Keratinocyte (primary cell): ENCODE measurements around the gene COX8A. TPM values are rescaled to one million over a fixed set of nuclear protein-coding genes. Genes with fewer than 3 reads are reported as not detected.

Experiments used
- DNase-seq: peaks from one replicate; pipeline ENCODE4 v3.0.0-alpha.2; 2011; ENCODE audit warnings: low read depth, missing footprints, low spot score
- FAIRE-seq: peaks from 2 replicates; lab custom pipeline; 2011; peaks lifted over from hg19 to GRCh38; lab: Jason Lieb, UNC
- H2AFZ ChIP-seq: 2 replicates; pipeline ENCODE4 v1.6.0; 2012; ENCODE audit warnings: low read length, control low read depth, inconsistent platforms; ENCODE audit not compliant: control insufficient read depth
- H3K27ac ChIP-seq: 2 replicates; pipeline ENCODE4 v1.5.1; 2011; ENCODE audit warnings: low read length; ENCODE audit not compliant: control insufficient read depth, insufficient read depth
- H3K27me3 ChIP-seq: 3 replicates; pipeline ENCODE4 v1.6.0; 2011; ENCODE audit warnings: low read length; ENCODE audit not compliant: control insufficient read depth, insufficient read depth; ENCODE audit errors: extremely low read depth
- H3K36me3 ChIP-seq, 2 experiments: 2 replicates in 1 of 2; 3 replicates in 1 of 2; pipeline ENCODE4 v1.5.1; 2011; ENCODE audit warnings: low read length in 2 of 2, mild to moderate bottlenecking in 1 of 2; ENCODE audit not compliant: control insufficient read depth in 2 of 2, insufficient read depth in 2 of 2; ENCODE audit errors: extremely low read depth in 1 of 2
- H3K4me1 ChIP-seq: 3 replicates; pipeline ENCODE4 v1.5.1; 2011; ENCODE audit warnings: low read length; ENCODE audit not compliant: control insufficient read depth, insufficient read depth; ENCODE audit errors: extremely low read depth
- H3K4me2 ChIP-seq: 3 replicates; pipeline ENCODE4 v1.6.0; 2011; ENCODE audit warnings: low read depth, low read length; ENCODE audit not compliant: control insufficient read depth, insufficient read depth; ENCODE audit errors: extremely low read depth
- H3K4me3 ChIP-seq, 3 experiments: fragments of 200-600 bp in 1 of 3; sonication (generic) in 1 of 3; 2 replicates in 2 of 3; 3 replicates in 1 of 3; pipeline ENCODE4 v1.5.1; 2011 to 2016; ENCODE audit warnings: low read length in 3 of 3, mild to moderate bottlenecking in 3 of 3, control low read depth in 2 of 3, inconsistent platforms in 1 of 3, low read depth in 1 of 3, mixed read lengths in 1 of 3, mixed run types in 1 of 3, moderate library complexity in 1 of 3; ENCODE audit not compliant: control insufficient read depth in 2 of 3, insufficient read depth in 2 of 3; ENCODE audit errors: extremely low read depth in 1 of 3
- H3K79me2 ChIP-seq: 2 replicates; pipeline ENCODE4 v1.6.0; 2012; ENCODE audit warnings: low read length; ENCODE audit not compliant: control insufficient read depth, insufficient read depth
- H3K9ac ChIP-seq: 3 replicates; pipeline ENCODE4 v1.6.0; 2011; ENCODE audit warnings: low read length; ENCODE audit not compliant: control insufficient read depth, insufficient read depth; ENCODE audit errors: extremely low read depth
- H3K9me1 ChIP-seq: 3 replicates; pipeline ENCODE4 v1.6.0; 2011; ENCODE audit warnings: low read length; ENCODE audit not compliant: control insufficient read depth, insufficient read depth; ENCODE audit errors: extremely low read depth
- H3K9me3 ChIP-seq: 2 replicates; pipeline ENCODE4 v1.5.1; 2012; ENCODE audit warnings: low read depth, low read length; ENCODE audit not compliant: control insufficient read depth
- H4K20me1 ChIP-seq: 3 replicates; pipeline ENCODE4 v1.6.0; 2011; ENCODE audit warnings: low read length; ENCODE audit not compliant: control insufficient read depth, insufficient read depth; ENCODE audit errors: extremely low read depth
- EZH2 ChIP-seq: IDR thresholded peaks from one replicate; pipeline ENCODE4 v1.6.1; 2012; ENCODE audit warnings: inconsistent platforms, mild to moderate bottlenecking, low read length, moderate library complexity
- dilution Hi-C: fragments of 300-500 bp; cut with MboI; formaldehyde crosslinking; loops from one replicate; pipeline ENCODE4 v1.7.0; 2020; ENCODE audit warnings: low sequenced_read_pairs; ENCODE audit not compliant: extremely low pct_ligation_motif_present
- polyA plus RNA-seq, 5 experiments: library from polyadenylated mRNA; depleted of rRNA in 3 of 5; stranded (reverse) in 3 of 5; stranded (forward) in 1 of 5; unstranded in 1 of 5; fragments of >200 nt; gene quantifications; 1 replicate in 1 of 5; 2 replicates in 3 of 5; 3 replicates in 1 of 5; pipeline versions ENCODE4 v1.2.1 to v1.2.3, GENCODE V29; 2011 to 2012; ENCODE audit warnings: missing spikeins in 2 of 5, low read depth in 1 of 5, low replicate concordance in 1 of 5
- TF ChIP-seq, protein P1 (sequence below), 3 experiments: IDR thresholded peaks in 1 of 3; conservative IDR thresholded peaks in 1 of 3; optimal IDR thresholded peaks in 1 of 3; 2 replicates in 2 of 3; 3 replicates in 1 of 3; pipeline versions ENCODE3 to v1.5.1; 2011; ENCODE audit warnings: low read length in 3 of 3, mild to moderate bottlenecking in 3 of 3, moderate library complexity in 2 of 3, control low read depth in 1 of 3, inconsistent platforms in 1 of 3; ENCODE audit not compliant: insufficient read depth in 2 of 3; ENCODE audit errors: extremely low read depth in 1 of 3

The COX8A gene
- polyA plus RNA-seq, 1 donor (not counting 4 experiments of a cell fraction or from before 2014, with no cell fraction given) = 159 TPM

DNA sequence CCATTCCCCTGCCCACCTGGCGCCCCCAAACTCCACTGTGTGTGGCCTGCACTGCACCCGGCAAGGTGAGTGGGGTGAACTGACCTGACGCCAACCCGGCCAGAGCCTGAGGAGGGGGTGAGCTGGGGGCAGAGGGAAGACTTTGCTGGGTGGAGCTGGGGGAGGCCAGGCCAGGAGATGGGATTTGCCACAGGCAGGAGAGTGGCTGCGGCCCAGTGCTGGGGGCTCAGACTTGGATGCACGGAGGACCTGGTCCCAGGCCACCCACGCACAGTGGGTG is 43.5 kb downstream of the COX8A start:
- Histone ChIP-seq H3K36me3 (no peaks in the 10 kb centered on the region), H3K4me1 (peaks cover 4% of the 10 kb centered on the region), H2AFZ (no peak overlapping the region), H3K79me2 (no peaks in the 10 kb centered on the region), H3K4me3 (no peak overlapping the region), H4K20me1 (no peaks in the 10 kb centered on the region), H3K27me3 (peaks cover 21% of the 10 kb centered on the region), H3K4me2 (no peak overlapping the region), H3K9me3 (no peaks in the 10 kb centered on the region), H3K27ac (no peak overlapping the region), H3K9ac (no peak overlapping the region), H3K9me1 (no peaks in the 10 kb centered on the region)
- no peak for FAIRE-seq
- no peak for TF ChIP-seq EZH2
- DNase-seq = no peak
- dilution Hi-C loops = no loop called here

DNA sequence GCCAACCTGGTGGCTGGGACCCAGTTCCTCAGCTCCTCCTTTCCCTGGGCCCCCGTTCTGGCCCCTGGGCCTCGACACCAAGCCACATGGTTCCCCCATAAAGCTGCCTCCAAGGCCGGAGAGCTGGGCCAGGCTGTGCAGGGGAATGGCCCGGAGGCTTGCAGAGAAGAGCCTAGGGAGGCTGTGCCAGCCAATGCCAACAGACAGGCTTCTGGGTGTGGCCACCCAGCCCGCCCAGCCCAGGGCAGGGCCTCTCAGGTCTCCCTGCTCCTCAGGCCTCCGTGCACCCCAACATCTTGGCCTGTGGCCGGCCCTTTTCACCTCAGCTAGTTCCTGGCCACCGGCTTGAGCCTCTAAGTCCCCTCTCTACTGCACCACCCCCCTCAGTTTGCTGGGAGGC is 43.9 kb downstream of the COX8A start:
- Histone ChIP-seq H3K4me1 (peaks cover 4% of the 10 kb centered on the region), H3K27ac (no peak overlapping the region), H2AFZ (no peak overlapping the region), H4K20me1 (no peaks in the 10 kb centered on the region), H3K4me2 (no peak overlapping the region), H3K36me3 (no peaks in the 10 kb centered on the region), H3K27me3 (peaks cover 21% of the 10 kb centered on the region), H3K9me3 (no peaks in the 10 kb centered on the region), H3K4me3 (no peak overlapping the region), H3K9ac (no peak overlapping the region), H3K79me2 (no peaks in the 10 kb centered on the region), H3K9me1 (no peaks in the 10 kb centered on the region)
- FAIRE-seq (no peak), DNase-seq (no peak)
- dilution Hi-C loops = no loop called here
- TF ChIP-seq, protein P1, sequence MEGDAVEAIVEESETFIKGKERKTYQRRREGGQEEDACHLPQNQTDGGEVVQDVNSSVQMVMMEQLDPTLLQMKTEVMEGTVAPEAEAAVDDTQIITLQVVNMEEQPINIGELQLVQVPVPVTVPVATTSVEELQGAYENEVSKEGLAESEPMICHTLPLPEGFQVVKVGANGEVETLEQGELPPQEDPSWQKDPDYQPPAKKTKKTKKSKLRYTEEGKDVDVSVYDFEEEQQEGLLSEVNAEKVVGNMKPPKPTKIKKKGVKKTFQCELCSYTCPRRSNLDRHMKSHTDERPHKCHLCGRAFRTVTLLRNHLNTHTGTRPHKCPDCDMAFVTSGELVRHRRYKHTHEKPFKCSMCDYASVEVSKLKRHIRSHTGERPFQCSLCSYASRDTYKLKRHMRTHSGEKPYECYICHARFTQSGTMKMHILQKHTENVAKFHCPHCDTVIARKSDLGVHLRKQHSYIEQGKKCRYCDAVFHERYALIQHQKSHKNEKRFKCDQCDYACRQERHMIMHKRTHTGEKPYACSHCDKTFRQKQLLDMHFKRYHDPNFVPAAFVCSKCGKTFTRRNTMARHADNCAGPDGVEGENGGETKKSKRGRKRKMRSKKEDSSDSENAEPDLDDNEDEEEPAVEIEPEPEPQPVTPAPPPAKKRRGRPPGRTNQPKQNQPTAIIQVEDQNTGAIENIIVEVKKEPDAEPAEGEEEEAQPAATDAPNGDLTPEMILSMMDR (optimal IDR thresholded peaks at IDR 0.05 in 1 of 3, IDR thresholded peaks at IDR 0.05 in 1 of 3, conservative IDR thresholded peaks at IDR 0.05 in 1 of 3; ENCODE audit: extremely low read depth in 1 of 3, insufficient read depth in 2 of 3, low read length in 3 of 3) = no peak
- no peak for TF ChIP-seq EZH2
